Stimulated activated CD4-positive, alpha-beta T cell treated with anti-CD3 and anti-CD28 coated beads, Interleukin-2, amount 100 ng/mL, for 24 hours (primary cell): Measurements from ENCODE around the gene EPHA2.
"Not testable (repeated sequence)": the region's sequence is repeated elsewhere in the genome, so short reads cannot be mapped to it uniquely, and the experiment has no call there.

ENCODE experiments used
- DNase-seq, 2 donors: peaks; one replicate each; pipeline ENCODE4 v3.0.0-alpha.2; 2020

EPHA2 gene

GRCh38 chr1:16183765-16184556 is 28.1 kb upstream of the EPHA2 start:
- DNase-seq: no peak

DNA sequence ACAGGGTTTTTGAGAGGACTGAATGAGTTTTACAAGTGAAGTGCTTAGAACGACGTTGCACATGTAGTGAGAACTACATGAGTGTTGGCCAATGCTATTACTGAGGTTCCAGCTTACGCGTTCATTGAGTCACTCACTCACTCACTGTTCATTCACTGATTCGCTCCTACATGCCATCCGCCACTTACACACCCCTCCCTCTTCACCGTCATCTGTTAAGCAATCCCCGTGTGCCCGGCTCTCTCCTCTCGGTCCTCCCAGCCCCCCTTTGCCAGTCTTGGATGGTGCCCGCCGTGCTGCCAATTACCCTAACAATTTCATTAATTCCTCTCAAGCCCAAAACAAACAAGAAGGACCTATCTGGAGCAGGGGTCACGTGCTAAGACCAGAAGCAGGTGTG is 27.3 kb upstream of the EPHA2 start:
- DNase-seq: no peak

- no peak for DNase-seq
These were observed 26.2 kb upstream of the EPHA2 start for GRCh38 chr1:16181887-16182719.

GRCh38 chr1:16180291-16180824 is 24.5 kb upstream of the EPHA2 start:
- DNase-seq: no peak

GRCh38 chr1:16178596-16179497 is 23.0 kb upstream of the EPHA2 start:
- no peak for DNase-seq

DNA sequence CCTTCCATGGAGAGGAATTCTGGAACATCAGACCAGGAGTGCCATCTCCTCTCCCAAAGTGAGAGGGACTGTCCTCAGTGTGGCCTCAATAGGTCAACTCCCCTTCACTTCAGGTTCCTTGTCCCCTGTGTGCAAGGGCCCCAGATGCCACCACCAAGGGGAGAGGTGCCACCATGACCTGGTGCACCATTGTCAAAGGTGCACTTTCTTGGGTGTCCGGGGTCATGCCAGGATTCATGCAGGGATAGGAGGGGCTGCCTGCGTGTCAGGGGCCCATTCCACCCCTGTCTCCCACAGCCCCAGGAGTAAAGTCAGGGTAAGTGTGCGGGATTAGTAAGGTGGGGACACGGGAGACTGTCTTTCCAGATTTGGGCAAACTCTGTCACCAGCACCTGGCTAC is 21.4 kb upstream of the EPHA2 start:
- DNase-seq: no peak

- no peak for DNase-seq
These were observed 20.8 kb upstream of the EPHA2 start for GRCh38 chr1:16176653-16177052.

DNA sequence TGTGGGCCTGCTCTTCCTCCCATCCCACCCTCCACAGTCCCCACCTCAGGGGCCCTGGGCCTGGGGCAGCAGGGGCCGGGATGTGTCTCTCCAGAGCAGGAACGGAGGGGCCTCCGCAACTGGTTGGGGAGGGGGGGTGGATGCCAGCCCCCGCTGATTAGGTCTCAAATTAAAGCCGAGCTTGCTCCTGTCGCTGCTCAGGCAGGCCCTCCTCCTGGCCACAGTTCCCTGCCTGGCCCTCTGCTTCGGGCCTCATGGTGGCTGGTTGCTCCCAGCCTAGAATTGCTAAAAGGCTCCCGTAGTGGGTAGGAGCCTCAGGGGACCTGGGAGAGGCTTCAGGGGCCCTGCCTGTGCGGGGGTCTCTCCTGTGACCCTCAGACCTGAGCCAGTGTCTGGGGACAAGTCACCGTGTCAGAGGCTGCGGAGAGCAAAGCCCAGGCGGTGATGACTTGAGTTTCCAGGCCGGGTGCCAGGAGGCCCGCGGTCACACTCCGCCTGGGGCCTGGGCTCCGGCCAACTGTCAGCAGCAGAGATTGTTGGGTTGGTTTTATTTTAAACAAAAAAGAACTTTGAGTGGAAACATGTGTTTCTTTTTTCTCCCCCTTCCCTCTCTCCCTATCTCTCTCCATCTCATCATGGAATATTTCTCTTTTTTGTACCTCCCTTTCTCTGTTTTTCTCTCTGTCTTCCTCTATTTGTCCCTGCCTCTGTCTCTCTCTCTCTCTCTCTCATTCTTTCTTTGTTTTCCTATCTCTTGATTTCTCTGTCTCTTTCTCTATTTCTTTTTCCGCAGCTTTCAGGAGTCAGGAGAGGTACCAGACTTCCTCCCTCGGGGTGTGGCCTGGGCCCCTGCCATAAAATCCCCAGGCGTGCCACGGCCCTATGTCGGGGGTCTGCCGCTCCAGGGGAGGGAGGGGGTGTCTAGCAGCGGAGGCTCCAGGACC is 20.0 kb upstream of the EPHA2 start:
- DNase-seq: no peak

- no peak for DNase-seq
These were observed 19.2 kb upstream of the EPHA2 start for GRCh38 chr1:16174886-16175598.

- no peak for DNase-seq
These were observed 18.5 kb upstream of the EPHA2 start for GRCh38 chr1:16174261-16174868.

GRCh38 chr1:16173447-16174260 is 17.8 kb upstream of the EPHA2 start:
- DNase-seq: no peak

GRCh38 chr1:16172964-16173446 is 17.1 kb upstream of the EPHA2 start:
- no peak for DNase-seq

- no peak for DNase-seq
These were observed 16.5 kb upstream of the EPHA2 start for GRCh38 chr1:16172218-16172830.

- DNase-seq: no peak
These were observed 15.7 kb upstream of the EPHA2 start for GRCh38 chr1:16171314-16172151.

DNA sequence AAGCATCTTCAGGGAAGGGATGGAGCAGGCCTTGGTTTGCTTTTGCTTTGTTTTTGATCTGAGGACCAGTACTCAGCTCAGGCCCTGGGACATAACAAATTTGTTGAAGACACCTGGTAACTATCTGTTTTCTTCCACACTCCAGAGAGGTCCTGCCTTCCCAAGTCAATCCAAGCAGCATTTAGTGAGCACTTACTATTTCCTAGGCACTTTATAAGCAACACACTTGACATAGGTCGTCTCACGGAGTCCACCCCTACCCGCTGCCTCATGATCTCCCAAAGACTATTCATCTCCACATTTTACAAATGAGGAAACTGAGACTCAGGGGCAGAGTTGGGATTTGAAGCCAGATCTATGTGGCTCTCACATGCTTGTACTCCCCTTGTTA is 14.4 kb upstream of the EPHA2 start:
- DNase-seq: no peak

DNA sequence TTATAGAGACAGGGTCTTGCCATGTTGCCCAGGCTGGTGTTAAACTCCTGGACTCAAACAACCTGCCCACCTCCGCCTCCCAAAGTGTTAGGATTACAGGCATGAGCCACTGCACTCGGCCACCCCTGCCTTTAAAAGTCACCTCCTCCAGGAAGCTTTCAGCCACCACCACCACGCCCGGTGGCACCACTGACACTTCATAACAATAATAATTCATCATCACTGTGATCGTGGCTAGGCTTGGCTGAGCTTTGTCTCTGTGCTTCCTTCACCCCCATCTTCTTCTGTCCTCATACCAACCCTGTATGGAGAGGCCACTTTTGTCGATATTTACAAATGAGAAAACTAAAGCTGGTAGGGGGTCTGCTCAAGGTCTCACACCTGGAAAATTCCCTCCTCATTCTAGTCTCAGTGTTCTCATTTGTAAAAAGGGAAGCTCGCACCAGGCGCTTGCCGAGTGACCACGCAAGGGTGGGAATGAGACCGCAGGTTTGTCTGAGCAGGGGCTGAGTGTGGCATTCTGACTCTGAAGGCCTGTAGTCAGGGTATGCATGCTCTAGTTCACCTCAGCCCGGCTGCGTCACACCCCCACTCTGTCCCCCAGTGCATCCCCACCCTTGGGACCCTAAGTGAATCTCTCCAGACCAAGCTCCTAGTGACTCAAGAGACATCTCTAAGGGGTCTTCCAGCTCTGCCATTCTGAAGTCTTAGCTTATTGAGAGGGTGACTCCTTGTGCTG is 12.9 kb upstream of the EPHA2 start:
- DNase-seq: peak in 1 of 2 donors; percentile 19

GRCh38 chr1:16168144-16168495 is 12.3 kb upstream of the EPHA2 start:
- not testable (repeated sequence) for DNase-seq
